KMS-11 (cell line): ENCODE data around the gene CD302.

ENCODE experiments used
- H2AFZ ChIP-seq: fragments of 200-600 bp; sonication (generic); 2 replicates; pipeline ENCODE4 v1.6.1; 2016; ENCODE audit warnings: antibody characterized with exemption, mixed run types, low read depth
- H3K27ac ChIP-seq: fragments of 200-600 bp; sonication (generic); 2 replicates; pipeline ENCODE4 v1.6.1; 2016; ENCODE audit warnings: mild to moderate bottlenecking, mixed run types
- H3K27me3 ChIP-seq: fragments of 200-600 bp; sonication (generic); 2 replicates; pipeline ENCODE4 v1.6.1; 2017; ENCODE audit warnings: mild to moderate bottlenecking, low read depth, mixed run types, moderate library complexity; ENCODE audit not compliant: insufficient read depth
- H3K36me3 ChIP-seq: fragments of 200-600 bp; sonication (generic); 2 replicates; pipeline ENCODE4 v1.6.1; 2017; ENCODE audit warnings: mild to moderate bottlenecking, mixed run types; ENCODE audit not compliant: insufficient read depth
- H3K4me1 ChIP-seq: fragments of 200-600 bp; sonication (generic); 2 replicates; pipeline ENCODE4 v1.6.1; 2016; ENCODE audit warnings: mild to moderate bottlenecking, low read depth, mixed run types; ENCODE audit not compliant: poor library complexity, severe bottlenecking
- H3K4me2 ChIP-seq: fragments of 200-600 bp; sonication (generic); 2 replicates; pipeline ENCODE4 v1.7.0; 2016; ENCODE audit warnings: mild to moderate bottlenecking, mixed run types
- H3K4me3 ChIP-seq: fragments of 200-600 bp; sonication (generic); IDR thresholded peaks from 2 replicates; pipeline ENCODE4 v1.6.1; 2017; ENCODE audit warnings: low read depth, low read length, mixed read lengths; ENCODE audit not compliant: insufficient read depth
- H3K79me2 ChIP-seq: fragments of 200-600 bp; sonication (generic); 2 replicates; pipeline ENCODE4 v1.6.1; 2016; ENCODE audit warnings: low read depth, mixed run types; ENCODE audit not compliant: insufficient read depth
- H3K9ac ChIP-seq: fragments of 200-600 bp; sonication (generic); 2 replicates; pipeline ENCODE4 v1.6.1; 2016; ENCODE audit warnings: mild to moderate bottlenecking, mixed run types
- H4K20me1 ChIP-seq: fragments of 200-600 bp; sonication (generic); 2 replicates; pipeline ENCODE4 v1.6.1; 2016; ENCODE audit warnings: mild to moderate bottlenecking, mixed run types; ENCODE audit not compliant: insufficient read depth
- CTCF ChIP-seq: fragments of 200-600 bp; sonication (generic); conservative IDR thresholded peaks from 2 replicates; pipeline ENCODE4 v1.6.1; 2017; ENCODE audit warnings: low read depth, mild to moderate bottlenecking, antibody characterized with exemption, low read length, moderate library complexity, mixed read lengths

Gene CD302

GRCh38 chr2:159793326-159793725 lies 4.7 kb downstream of the CD302 start:
- H3K9ac ChIP-seq: no peak overlapping the region
- H3K27me3 ChIP-seq: no peaks in the 10 kb centered on the region
- no peak overlapping the region for H3K4me2 ChIP-seq
- H3K79me2 ChIP-seq: no peaks in the 10 kb centered on the region
- no peaks in the 10 kb centered on the region for H3K4me1 ChIP-seq
- H3K36me3 ChIP-seq: no peaks in the 10 kb centered on the region
- H4K20me1 ChIP-seq: no peaks in the 10 kb centered on the region
- no peak for TF ChIP-seq CTCF
- no peak overlapping the region for H3K27ac ChIP-seq
- H2AFZ ChIP-seq: no peak overlapping the region
- H3K4me3 ChIP-seq: no peak overlapping the region

- TF ChIP-seq CTCF: no peak
- H3K4me2 ChIP-seq: no peak overlapping the region
Observed at GRCh38 chr2:159792599-159792998, 5.4 kb downstream of the CD302 start.

GRCh38 chr2:159792036-159792435 lies 6.0 kb downstream of the CD302 start:
- no peak overlapping the region for H2AFZ ChIP-seq
- no peaks in the 10 kb centered on the region for H3K27me3 ChIP-seq
- no peaks in the 10 kb centered on the region for H3K4me1 ChIP-seq
- H3K9ac ChIP-seq: no peak overlapping the region
- no peak overlapping the region for H3K27ac ChIP-seq
- H4K20me1 ChIP-seq: no peaks in the 10 kb centered on the region
- no peak overlapping the region for H3K4me2 ChIP-seq
- H3K4me3 ChIP-seq: no peak overlapping the region
- H3K36me3 ChIP-seq: no peaks in the 10 kb centered on the region
- no peaks in the 10 kb centered on the region for H3K79me2 ChIP-seq
- TF ChIP-seq CTCF: no peak

More at GRCh38 chr2:159792599-159792998, 5.4 kb downstream of the CD302 start:
- Histone ChIP-seq H3K9ac (no peak overlapping the region), H2AFZ (no peak overlapping the region), H3K79me2 (no peaks in the 10 kb centered on the region), H3K4me3 (no peak overlapping the region), H3K27ac (no peak overlapping the region), H3K36me3 (no peaks in the 10 kb centered on the region), H3K4me1 (no peaks in the 10 kb centered on the region), H4K20me1 (no peaks in the 10 kb centered on the region), H3K27me3 (no peaks in the 10 kb centered on the region)

GRCh38 chr2:159790323-159790722 lies 7.7 kb downstream of the CD302 start:
- Histone ChIP-seq H3K27ac (no peak overlapping the region), H3K9ac (no peak overlapping the region), H3K79me2 (no peaks in the 10 kb centered on the region)

More at GRCh38 chr2:159790323-159790722, 7.7 kb downstream of the CD302 start:
- Histone ChIP-seq H2AFZ (no peak overlapping the region), H3K27me3 (no peaks in the 10 kb centered on the region), H3K36me3 (no peaks in the 10 kb centered on the region), H3K4me1 (no peaks in the 10 kb centered on the region), H4K20me1 (no peaks in the 10 kb centered on the region), H3K4me2 (no peak overlapping the region), H3K4me3 (no peak overlapping the region)
- no peak for TF ChIP-seq CTCF
